HG03025 (cell line): ENCODE results near the gene IFNL2.
"Not testable (repeated sequence)": the region's sequence is repeated elsewhere in the genome, so short reads cannot be mapped to it uniquely, and the experiment has no call there.

ENCODE experiments used
- ATAC-seq: cut with Tn5 transposase; IDR thresholded peaks from one replicate; pipeline ENCODE4 v1.9.1; 2021; ENCODE audit warnings: mild to moderate bottlenecking, moderate library complexity; ENCODE audit not compliant: unreplicated experiment, low FRiP score

The IFNL2 gene

DNA sequence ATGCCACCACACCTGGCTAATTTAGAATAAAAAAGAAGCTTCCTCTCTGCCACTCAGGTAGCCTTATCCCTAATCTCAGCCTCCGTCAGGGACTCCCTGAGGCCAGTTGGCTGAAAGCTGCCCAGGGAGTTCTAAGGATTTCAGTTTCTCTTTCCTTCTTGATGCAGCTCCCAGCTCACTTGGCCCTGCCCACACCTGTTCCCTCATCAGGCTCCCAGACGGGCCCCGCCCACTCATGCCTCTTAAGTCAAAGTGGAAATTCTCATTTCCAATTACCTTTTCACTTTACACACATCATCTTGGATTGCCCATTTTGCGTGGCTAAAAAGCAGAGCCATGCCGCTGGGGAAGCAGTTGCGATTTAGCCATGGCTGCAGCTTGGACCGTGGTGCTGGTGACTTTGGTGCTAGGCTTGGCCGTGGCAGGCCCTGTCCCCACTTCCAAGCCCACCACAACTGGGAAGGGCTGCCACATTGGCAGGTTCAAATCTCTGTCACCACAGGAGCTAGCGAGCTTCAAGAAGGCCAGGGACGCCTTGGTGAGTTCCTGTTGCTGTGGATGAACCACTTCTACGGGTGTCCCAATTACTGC, 28.0 kb downstream of the IFNL2 start, which contains the start of gene IFNL1:
TSS of gene IFNL1 (plus strand) at position 353 of the 591 bp plus-strand sequence. CDS start at position 368, 15 bp downstream.
- ATAC-seq: no peak

DNA sequence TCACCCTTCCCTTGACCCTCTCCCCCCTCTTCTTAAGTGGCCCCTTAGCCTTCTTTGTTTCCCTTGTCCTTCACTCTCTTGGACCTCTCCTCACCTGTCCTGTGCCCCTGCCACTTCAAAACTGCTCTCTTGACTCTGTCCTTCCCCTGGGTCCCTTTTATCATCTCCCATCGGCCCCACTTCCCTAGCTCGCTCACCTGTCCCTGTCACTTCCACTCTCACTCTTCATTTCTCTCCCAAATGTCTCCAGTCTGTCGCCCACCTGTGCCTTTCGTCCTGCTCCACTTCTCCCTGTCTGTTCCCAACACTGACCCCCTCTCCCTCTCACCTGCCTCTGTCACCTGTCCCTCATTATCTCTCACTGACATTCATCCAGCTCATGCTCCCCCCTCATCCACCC, 28.7 kb downstream of the IFNL2 start:
- ATAC-seq: no peak

DNA sequence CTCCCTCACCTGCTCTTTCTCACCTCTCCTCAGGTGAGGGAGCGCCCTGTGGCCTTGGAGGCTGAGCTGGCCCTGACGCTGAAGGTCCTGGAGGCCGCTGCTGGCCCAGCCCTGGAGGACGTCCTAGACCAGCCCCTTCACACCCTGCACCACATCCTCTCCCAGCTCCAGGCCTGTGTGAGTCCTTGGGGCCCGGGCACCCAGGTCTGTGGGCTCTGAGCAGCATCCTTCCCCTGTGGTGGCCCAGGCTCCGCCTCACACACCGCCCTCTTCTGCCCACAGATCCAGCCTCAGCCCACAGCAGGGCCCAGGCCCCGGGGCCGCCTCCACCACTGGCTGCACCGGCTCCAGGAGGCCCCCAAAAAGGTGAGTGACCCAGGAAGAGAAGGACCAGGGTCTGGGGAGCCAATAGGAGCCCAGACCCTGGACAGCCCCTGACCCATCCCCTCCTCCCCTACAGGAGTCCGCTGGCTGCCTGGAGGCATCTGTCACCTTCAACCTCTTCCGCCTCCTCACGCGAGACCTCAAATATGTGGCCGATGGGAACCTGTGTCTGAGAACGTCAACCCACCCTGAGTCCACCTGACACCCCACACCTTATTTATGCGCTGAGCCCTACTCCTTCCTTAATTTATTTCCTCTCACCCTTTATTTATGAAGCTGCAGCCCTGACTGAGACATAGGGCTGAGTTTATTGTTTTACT, 29.9 kb downstream of the IFNL2 start:
- ATAC-seq: no peak

DNA sequence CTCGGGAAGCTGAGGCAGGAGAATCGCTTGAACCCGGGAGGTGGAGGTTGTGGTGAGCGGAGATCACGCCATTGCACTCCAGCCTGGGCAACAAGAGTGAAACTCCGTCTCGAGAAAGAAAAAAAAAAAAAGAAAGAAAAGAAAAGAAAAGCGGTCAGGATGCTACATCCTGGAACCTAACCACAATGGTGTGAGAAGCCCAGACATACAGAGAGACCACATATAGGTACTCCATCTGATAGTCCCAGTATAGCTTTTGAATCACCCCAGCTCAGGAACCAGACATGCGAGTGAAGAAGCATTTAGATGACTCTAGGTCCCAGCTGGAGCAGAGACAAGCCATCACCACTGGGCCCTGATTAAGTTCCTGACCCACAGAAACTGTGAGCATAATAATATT, 31.2 kb downstream of the IFNL2 start:
- ATAC-seq: no peak

DNA sequence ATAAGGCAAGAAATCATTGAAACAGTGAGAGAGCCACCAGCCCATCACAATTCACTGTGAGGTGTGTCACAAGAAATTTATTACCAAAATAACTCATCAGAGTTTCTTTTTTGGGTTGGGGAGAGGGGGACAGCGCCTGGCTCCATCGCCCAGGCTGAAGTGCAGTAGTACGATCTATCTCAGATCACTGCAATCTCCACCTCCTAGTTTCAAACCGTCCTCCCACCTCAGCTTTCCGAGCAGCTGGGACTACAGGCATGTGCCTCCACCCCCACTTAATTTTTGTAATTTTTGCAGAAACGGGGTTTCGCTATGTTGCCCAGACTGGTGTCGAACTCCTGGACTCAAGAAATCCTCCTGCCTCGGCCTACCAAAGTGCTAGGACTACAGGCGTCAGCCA, 31.6 kb downstream of the IFNL2 start:
- ATAC-seq: no peak

DNA sequence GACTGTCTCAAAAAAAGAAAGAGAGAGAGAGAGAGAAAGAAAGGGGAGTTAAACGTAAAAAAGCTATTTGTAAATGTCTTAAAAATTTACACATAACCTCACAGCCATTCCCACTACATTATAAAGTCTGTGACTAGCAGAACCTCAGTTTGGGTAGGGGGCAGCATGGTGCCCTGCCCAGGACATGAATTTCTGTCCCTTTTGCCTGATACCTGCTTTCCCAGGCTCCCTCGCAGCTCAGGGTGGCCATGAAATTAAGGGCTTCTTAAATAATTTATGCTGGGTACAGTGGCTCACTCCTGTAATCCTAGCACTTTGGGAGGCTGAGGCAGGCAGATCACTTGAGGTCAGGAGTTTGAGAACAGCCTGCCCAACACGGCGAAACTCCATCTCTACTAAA, 32.8 kb downstream of the IFNL2 start:
- no peak for ATAC-seq

DNA sequence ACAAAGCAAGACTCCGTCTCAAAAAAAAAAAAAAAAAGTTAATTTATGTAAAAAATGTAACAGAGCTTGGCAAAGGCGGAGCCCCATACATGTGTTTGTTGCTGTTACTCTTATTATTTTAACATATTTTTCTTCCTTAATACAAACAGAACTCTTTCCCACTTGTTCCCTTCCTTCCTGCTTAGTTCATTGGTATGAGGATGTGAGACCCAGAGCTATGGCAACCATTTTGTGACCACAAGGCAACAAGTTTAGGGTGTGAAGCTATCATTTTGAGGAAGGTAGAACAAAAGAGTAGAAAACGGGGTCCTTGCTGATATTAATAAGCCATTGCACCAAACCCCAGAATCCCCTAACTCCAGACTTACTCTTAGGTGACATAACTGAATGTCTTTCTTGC, 33.4 kb downstream of the IFNL2 start:
- no peak for ATAC-seq

DNA sequence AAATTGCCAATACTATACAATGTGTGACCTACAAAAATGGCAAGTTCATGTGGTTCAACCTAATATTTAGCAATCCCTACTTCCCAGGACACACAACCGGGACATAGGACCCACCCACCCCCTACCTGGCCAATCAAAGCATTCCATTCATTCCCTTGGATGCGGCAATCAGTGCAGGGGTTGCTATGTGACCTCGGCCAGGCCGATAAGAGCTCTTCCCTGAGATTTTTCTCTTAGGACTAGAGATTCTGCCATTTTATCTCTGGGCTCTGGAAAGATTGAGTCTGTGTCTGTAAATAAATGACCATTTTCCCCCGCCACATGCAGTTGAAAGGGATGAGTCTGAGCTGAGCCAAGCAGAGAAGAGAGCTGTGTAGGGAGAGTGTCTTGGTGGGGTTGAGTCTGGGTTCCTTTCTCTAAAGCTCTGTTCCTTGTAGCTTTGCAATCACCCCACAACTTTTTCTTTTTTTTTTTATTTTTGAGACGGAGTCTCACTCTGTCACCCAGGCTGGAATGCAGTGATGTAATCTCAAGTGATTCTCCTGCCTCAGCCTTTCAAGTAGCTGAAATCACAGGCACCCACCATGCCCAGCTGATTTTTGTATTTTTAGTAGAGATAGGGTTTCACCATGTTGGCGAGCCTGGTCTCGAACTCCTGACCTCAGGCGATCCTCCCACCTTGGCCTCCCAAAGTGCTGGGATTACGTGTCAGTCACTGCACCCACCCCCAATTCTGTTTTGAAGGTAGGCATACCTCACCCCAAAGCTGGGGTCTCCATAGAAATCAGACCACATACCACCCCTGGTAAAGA, 35.4 kb downstream of the IFNL2 start:
- no peak for ATAC-seq

DNA sequence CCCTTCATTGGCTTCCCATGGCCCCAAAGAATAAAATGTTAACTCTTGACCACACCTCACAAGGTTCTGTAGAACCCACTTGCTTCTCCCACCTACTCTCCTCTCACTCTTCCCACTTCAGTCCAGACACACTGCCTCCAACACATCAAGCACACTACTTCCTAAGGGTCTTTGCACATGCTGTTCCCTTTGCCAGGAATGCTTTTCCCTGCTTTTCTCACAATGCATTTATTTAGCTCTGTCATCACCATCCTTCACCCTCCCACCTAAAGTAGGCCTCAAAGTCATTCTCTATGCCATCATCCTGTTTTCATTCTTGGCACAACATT, 36.0 kb downstream of the IFNL2 start:
- no peak for ATAC-seq

DNA sequence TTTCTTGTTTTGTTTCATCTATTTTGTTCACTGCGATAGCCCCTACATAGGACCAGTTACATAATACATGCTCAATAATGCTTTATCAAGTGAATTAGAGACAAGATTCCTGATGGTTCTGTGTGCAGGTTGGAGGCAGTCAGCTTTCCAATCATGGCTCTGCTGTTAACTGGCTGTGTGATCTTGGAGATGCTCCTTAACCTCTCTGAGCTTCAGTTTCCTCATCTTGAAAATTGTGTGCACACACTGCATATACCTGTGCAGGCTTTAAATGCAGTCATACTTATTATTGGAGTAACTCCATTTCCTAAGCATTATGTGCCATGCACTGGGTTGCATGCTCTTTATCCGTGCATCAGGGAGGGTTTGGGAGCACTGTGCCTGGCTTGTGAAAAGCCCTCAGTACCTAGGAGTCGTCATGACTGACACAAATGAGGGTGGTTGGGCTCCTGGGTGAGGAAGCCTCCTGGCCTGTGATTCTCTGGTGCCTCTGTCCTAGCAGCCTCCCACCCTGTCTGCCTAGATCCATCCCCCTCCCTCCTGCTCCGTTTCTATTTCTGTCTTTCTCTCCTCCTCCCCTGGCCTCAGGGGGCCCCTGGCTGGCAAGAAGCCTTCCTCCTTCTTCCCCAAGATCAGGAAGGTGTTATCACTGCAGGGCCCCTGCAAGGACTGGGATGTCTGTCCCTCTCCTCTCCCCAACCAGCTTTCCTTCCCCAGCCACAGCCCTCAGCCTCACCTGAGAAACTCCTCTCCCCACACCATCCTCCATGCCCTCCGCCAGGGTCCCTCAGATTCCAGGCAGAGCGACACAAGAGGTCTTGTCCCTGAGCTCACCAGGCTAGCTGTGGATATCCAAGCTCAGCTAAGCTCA, 36.7 kb downstream of the IFNL2 start:
- ATAC-seq: no peak

DNA sequence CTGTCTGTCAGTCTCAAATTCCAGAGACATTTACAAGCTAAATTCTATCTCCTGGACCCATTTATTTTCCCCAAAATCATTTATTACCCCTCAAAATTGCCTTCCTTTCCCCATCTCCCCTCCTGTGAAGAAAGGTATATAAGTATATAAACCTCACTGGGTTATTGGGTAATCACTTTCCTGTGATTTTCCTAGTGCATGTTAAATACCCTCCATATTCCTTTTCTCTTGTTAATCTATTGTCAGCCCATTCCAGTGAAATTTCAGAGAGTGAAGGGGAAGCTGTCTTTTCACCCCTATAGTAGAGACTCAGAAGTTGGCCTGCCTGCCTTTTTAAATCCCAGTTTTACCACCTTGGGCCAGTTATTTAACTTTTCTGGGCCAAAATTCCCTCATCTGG, 37.9 kb downstream of the IFNL2 start:
- ATAC-seq: no peak

DNA sequence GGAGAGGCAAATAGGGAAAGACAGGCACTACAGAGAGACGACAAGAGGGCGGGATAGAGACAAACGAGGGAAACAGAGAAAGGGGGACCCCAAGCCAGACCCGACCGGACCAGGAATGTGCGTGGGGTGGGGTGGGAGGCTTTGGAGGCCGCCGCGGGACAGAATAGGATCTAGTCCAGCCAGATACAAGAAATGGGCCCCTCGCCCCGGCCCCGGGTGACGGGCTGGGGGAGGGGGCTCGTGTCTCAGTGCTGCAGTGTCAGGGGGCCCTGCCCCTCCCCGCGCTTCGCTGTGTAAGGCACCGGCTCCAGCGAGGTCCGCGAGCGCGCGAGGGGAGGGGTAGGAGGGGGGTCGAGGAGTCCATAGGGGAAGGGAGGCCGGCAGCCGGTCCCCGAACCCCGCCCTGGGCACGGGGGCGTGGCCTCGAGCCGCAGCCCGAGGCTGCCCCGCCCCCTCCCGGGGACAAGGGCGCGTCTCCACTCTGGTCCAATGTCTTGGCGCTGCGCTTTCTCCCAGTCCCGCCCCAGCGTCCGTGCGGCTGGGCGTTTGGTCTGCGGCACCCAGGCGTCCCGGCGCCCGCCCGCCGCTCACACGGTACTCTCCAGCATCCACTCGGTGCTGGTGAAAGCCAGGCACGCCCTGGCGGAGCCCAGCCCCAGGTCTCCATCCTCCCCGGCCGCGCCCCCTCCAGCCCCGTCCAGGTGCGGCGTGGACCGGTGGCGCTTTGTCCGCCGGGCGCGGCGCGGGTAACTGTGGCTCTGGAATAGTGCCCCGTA, 39.0 kb downstream of the IFNL2 start:
- no peak for ATAC-seq

DNA sequence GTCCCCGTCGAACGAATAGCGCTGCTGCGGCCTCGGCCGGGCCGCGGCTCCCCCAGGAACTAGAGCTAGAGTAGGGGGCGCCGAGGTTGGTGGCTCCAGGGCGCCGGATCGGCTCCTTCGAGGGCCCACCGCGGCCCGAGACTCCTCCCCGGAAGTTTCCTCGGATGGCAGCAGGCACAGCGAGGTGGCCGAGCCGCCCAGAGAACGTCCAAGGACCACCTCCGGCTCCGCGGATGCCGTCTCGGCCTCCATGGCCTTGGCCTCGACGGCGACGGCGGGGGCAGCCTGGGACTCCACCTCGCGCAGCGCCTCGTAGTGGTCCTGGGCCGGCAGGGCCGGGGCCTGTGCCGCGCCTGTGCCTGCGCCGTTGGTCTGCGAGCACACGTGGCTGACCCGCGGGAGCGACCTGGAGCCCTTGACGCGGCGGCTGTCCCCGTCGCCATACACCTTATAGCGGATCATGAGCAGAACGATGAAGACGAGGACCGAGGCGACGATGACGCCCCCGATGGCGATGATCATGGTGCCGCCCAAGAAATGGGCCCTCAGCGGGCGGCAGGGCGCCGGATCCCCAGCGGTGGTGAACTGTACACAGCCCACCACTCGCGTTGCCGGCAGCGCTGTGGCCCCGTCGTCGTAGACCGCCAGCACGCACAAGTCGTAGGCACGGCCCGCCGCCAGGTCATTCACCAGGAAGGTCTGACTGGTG, 39.8 kb downstream of the IFNL2 start:
- ATAC-seq: no peak

DNA sequence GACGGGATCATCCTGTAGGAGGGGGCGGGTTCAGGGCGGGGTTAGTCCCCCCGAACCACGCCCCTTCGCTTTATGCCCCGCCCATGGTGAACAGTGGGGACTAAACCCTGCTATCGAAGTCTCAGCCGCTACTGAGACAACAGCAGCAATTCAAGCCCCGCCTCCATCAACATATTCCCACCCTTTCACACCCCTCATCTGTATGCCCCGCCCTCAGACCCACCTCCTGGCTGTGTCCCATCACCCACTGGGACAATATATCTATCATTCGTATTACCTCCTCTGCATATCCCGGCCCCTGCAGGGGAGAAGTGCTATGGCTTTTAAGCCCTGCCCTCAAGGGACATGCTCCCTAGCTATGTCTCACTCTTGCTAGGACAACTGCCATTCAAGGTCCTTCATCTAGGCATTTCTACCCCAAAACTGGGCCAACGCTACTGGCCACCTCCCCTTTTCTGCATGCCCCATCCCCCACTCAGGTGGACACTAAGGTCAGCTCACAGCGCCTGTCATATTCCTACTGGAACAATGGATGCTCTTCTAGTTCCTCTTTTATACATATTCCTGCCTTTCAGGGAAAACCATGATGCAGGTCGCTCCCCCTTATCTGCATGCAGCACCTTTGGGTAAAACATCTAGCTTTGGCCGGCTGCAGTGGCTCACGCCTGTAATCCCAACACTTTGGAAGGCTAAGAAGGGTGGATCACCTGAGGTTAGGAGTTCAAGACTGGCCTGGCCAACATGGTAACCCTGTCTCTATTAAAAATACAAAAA, 40.5 kb downstream of the IFNL2 start:
- ATAC-seq: no peak

DNA sequence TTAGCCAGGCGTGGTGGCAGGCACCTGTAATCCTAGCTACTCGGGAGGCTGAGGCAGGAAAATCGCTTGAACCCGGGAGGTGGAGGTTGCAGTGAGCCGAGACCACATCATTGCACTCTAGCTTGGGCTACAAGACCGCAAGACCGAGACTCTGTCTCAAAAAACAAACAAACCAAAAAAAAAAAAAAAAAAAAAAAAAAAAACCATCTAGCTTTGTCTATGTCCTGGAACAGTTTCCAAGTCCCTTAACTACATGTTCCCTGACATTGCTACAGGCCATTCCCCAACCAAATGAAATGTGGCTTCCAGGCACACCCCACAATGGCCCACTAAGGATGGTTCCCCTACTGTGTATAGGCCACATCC, 41.1 kb downstream of the IFNL2 start:
- not testable (repeated sequence) for ATAC-seq

DNA sequence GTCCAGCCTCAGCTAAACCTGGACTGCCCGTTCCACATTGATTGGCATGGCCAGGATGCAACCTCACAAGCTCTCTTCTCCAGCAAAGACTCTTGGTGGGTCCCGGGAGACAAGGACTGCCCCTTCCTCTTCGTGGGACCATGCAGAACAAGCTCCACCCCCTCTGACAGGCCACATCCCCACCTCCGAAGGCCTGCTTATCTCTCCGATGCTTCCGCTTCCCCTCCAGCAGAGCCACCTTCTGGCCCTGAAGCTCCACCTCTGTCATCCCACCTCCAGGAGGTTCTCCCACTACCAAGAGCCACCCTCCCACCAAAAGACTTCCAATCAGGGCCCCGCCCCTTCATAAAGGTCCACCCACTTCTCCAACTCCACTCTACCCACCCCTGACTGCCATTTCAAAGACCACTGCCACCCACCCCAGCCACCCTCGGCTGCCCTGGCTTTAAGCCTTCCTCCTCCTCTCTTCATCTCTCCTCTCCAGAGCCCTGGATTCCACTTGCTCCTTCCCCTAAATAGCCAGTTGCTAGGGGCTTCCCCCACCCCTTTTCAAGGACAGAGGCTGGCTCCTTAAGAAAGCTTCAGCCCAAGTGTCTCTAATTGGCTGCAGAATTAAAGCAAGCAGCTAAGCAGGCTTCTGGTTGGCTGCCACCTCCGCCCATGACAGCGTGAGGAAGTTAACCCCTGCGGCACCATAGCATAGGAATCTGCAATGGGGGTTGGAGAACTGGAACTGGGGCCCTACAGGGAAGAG, 42.5 kb downstream of the IFNL2 start:
- ATAC-seq: no peak

DNA sequence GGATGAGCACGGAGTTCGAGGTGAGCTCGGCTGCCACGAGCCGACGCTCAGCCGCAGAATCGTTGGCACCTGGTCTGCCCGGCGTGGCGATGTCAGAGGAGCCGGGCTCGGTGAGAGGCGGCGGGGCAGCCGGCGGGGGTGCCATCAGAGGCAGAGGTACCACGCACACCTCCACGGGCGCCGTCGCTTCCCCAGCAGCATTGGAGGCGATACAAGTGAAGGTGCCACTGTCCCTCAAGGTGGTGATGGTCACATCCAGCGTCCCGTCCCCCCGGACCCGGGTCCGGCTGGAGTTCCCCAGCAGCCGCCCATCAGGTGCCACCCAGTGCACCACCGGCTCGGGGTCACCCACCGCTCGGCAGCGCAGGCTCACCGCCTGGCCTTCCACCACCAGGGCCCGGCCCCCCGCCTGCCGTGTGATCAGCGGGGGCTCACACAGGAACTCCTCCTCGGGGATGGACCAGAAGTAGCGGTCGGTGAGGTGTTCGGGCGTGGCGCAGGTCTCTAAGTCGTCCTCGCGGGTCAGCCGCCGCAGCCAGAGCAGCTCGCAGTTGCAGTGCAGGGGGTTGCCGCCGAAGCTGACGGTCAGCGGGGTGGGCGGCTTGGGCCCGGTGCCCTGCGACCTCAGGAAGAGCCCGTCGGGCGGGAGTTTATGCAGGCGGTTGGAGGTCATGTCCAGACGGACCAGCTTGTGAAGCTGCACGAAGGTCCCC, 46.0 kb downstream of the IFNL2 start:
- no peak for ATAC-seq
